NOMO-1 (cell line): Measurements from ENCODE around the gene BCL2.
"Not testable (repeated sequence)": the region's sequence is repeated elsewhere in the genome, so short reads cannot be mapped to it uniquely, and the experiment has no call there.

Experiments
- DNase-seq, 2 experiments: peaks; one replicate each; lab custom pipeline; 2025; ENCODE audit not compliant: unreplicated experiment in 2 of 2; lab: John Stamatoyannopoulos, UW

BCL2 gene

DNA sequence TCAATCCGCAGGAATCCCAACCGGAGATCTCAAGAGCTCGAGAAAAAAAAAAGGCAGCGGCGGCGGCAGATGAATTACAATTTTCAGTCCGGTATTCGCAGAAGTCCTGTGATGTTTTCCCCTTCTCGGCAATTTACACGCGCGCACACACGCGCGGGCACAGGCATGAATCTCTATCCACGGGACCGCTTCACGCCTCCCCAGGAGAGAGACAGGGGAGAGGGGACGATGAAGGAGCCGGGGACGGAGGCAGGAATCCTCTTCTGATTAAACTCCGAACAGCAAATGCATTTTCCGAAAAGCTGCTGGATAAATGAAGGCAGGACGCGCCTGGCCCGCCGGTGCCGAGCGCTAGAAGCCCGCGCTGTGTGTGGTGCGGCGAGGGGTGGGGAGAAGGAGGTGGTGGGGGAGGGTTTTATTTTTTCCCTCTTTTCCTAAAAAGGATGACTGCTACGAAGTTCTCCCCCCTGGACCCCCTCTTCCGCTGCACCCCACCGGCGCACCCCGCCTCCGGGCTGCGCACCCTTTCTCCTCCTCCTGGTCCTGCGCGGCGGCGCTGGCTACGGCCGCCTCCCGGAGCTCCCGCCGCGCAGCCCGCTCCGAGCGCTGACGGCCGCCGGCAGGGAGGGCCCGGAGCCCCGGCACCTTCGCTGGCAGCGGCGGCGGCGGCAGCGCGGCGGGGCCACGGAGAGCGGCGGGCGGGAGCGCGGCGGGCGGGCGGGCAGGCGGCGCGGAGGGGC is at the start of gene BCL2:
Gene BCL2, minus strand, starts transcription at position 387 of the 740 bp plus-strand sequence.
- peak; percentile 34 to 42 for DNase-seq

DNA sequence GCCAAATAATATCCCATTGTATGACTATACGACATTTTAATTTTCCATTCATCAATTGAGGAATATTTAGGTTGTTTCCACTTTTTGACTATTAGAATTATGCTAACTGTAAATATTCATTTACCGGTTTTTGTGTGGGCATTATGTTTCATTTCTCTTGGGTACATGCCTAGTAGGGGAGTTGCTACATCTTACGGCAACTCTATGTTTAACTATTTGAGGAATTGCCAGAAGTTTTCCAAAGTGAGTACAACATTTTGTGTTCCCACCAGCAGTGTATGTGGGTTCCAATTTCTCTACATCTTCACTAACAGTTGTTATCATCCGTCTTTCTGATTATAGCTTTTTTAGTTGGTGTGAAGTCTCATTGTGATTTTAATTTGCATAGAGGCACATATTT is 49.0 kb upstream of the BCL2 start:
- DNase-seq = no peak

DNA sequence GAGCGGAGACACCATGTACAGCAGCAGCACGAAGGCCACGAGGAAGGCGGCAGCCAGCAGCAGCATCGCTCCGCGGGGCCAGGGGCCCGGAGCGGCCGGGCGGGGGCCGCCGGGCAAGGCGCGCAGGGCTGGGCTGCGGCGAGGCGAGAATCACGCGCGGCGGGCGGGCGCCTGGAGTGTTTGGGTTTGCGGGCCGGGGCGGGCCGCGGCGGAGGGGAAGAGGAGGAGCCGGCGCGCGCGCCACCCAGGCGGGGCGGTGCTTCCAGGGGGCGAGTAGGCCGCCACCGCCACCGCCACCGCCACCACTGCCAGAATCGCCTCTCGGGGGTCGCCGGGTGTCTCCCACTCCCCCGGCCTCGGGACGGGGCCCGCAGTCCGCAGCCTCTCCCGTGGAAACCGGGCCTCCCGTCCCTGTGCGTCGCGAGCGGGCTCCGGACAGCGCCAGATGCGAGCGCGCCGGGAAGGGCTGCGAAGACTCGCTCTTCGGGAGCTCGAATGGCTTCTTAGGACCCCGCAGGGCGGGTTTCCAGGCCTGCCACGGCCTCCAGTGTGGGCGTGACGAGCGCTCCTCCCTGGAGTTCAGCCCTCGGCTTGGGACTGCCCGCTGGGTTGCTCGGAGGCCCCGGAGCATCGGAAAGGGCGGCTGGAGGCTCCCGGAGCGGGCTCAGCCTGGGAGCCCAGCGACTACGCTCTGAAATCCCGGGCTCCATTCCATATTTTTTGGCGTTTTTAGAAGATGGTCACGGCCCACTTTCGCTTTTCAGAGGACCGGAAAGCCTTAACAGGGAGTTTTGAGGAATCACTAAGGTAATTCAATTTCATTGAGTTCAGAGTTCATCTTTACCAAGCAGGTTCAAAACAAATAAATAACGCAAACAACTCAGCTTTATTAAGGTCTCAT is 47.7 kb upstream of the BCL2 start, which contains the start of gene KDSR:
Gene KDSR, minus strand, starts transcription at position 154 of the 901 bp plus-strand sequence. Its CDS starts 88 bp downstream, at position 66.
- DNase-seq = peak; percentile 82 to 90

DNA sequence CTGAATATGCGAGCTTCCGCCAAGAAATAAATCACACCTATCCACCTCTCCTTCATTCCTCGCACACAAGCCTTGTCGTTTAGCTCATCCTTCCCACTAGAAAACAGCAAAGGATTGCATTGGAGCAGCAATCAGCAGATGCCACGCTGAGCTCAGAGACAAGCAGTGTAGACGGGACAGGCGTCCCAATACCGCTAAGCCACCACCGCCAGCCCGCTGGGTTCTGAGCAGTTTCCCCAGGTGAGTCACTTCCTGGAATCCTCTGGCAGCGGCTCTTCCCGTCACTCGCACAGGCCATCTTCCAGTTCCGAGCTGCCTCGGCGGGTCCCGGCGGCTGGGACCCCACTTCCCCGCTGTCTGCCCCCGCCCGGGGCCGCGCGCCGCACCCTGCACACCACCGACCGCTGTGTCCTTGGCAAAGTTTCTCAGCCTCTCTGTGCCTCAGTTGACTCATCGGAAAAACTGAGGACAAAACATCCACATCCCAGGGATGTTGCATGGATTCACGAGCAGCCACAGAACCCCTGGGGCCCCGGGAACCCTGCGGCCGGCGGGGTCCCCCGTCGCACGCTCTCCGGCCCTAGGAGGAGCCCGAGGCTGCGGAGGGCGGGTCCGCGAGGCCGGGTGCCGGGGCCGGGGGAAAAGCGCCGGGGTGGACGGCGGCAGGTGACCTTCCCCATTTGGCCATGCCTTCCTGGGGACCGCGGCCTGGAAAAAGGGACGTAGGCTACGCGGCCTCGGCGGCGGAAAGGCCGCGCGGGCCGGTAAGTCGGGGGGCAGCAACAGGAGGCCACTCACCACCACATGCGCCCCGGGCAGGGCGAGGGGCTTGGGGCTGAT is 46.9 kb upstream of the BCL2 start:
- DNase-seq = peak in 1 of 2 experiments; percentile 18

DNA sequence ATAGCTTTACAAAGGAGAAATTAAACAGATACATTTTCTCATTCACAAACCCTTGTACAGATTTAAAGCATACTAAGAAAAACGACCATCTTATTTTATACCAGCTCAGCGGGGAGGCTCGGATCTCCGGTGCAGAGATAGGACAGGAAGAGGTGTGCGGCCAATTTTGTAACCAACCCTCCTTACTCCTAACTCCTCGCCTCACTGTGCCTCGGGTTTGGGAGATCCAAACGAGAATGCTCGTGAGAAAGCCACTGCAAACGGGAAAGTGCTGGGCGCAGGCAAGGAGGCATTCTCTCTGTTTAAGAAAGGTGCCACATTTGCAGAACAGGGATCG is 46.3 kb upstream of the BCL2 start:
- peak in 1 of 2 experiments; percentile 11 for DNase-seq

DNA sequence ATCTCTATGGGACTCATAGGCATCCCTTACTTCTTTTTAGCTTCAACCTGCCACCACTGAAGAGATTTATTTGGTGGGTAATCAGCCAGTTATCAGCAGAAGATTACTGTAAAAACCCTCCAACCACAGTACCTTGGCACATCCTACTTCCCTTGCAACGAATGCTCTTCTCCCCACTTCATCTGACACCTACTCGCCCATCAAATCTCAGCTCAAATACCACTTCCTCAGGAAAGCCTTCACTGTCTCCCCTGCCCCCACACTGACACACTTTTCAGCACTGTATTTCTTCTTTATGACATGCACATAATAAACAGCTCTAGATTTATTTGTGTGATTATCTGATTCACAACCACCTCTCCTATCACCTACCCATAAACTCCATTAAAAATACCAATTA is 44.4 kb upstream of the BCL2 start:
- DNase-seq = no peak

DNA sequence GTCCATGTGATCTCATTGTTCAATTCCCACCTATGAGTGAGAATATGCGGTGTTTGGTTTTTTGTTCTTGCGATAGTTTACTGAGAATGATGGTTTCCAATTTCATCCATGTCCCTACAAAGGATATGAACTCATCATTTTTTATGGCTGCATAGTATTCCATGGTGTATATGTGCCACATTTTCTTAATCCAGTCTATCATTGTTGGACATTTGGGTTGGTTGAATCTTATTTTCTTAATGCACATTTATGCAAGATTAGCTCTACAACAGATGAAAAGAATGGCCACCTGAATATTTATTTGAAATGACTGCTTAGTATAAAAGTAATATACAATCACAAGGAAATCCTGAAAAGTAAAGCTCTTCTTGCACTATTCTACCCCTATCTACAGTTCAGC is 43.9 kb upstream of the BCL2 start:
- DNase-seq = not testable (repeated sequence)

DNA sequence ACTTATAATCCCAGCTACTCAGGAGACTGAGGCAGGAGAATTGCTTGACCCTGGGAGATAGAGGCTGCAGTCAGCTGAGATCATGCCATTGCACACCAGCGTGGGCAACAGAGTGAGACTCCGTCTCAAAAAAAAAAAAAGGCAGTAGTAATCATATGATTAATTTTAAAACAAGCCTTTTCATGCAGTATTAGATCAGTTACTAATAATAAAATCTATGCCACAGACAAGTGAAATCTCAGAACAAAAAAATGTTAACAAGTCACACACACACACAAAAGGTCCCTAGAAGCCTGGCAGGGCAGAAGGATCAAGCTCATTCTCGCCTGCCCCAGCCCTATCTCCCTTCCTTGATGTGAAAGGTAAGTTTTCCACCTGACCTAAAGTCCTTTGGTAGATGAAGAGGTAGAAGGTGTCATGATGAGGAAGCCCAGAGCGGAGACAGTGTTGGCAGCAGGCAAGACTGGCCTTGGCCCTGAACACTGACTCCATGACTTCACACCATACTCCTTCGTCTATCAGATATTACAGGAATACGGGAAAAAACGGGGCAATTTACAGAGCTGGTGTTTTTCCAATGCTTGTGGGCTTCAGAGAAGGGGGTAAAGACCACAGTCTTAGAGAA is 36.8 kb upstream of the BCL2 start:
- DNase-seq = no peak

DNA sequence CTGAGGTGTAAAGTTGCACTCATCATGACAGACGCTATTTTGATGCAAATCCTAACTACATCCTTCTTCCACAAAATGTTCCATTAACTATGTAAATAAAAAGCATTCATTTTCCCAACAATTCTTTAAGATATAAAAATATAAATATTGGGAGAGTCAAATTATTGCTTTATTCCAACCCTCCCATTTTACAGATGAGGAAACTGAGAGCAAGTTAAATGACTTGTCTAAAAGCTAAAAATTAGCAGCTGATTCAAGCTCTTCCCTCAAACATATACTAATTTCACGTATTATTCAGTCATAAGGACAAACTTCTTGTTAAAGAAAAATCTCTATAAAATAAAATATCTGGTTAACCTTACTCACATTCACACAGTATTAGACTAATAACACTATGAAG is 30.7 kb upstream of the BCL2 start:
- no peak for DNase-seq

DNA sequence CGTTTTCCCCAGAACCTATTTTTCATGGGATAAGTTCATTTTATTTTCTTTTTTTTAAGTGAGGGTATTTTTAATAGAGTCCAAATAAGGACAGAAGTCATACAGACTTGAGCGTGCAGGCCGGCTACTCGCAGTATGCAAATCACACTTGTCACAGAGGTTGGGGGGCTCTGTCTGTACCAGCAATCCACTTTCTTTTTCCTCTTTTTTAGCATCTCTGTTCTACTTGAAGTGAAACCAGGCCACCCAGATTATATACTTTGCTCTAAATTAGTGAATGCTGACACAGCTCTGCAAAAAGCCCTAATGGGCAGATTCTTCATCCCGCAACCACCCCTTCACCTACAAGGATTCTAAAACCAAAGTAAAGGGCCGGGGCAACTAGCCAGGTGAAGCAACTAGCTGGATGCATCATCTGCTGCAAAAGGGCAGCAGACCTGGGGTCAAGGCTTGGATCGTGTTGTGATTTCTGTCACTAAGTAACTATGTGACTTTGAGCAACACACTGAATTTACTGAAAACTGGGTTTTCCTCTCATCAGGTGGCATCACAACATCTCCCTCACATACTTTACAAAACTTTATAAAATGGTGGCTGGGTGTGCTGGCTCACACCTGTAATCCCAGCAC is 29.1 kb upstream of the BCL2 start:
- DNase-seq = no peak

DNA sequence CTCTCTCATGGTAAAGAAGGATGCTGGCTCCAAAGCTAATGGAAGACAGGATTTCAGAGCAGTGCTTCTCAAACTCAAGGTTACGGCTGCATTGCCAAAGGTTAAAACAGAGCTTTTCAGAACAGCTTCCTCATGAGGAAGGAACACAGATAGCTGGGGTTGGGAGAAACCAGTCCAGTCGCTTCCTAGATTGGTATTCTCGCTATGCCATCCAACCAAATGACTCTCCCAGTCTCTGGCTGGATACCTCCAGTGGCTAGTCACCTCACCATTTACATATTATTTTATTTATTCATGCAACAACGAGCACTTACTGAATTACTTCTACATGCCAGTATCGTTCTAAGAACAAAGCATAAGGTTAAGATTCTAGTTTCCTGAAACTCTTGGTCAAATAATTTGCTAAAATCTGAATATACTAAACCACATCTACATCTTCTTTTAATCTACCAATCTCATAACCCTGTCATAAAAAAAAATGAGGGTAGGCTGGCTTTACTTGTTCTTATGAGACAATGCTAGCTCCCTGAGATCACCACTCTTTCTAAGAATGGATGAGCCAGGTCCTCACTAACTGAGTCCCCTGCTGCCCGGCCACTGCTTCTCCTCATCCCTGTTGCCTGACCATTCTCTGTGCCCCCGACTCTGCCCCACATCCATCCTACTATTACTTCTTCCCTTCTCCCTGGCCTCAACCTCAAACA is 27.1 kb upstream of the BCL2 start:
- no peak for DNase-seq

DNA sequence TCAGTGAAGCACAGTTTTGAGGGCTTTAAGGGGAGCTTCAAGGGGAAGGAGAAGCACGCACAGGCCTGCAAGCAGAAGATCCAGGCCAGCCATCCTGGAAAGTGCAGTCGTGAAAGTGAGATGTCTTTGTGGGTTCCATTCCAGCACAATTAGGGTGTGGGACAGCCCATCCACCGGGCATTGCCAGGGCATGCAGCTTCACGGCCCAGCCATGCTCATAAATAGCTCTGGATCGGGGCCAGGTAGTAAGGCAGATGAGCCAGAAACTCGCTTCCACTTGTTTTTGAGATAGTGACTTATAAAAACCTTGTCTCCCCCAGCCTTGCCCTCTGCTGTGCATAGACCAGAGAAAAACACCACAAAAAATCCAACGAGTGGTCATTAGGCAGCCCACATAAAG is 26.5 kb upstream of the BCL2 start:
- no peak for DNase-seq

DNA sequence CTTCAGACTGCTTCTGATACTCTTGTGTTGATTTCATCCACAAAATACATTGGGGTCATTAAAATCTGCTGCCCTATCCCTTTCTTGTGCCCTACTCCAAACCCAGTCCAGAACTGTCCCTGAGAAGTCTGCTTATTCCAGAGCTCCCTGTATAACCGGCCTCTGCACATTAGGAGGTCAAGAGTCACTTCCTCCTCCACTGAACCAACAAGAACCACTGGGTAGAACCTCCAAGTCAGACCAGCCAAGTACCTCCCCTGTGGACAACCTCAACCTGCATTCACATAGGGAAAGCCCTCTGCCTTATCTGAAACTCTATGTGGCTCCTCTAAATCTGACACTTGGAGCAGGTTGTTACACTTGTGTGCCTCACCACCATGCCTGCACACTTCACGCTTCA is 25.3 kb upstream of the BCL2 start:
- no peak for DNase-seq

DNA sequence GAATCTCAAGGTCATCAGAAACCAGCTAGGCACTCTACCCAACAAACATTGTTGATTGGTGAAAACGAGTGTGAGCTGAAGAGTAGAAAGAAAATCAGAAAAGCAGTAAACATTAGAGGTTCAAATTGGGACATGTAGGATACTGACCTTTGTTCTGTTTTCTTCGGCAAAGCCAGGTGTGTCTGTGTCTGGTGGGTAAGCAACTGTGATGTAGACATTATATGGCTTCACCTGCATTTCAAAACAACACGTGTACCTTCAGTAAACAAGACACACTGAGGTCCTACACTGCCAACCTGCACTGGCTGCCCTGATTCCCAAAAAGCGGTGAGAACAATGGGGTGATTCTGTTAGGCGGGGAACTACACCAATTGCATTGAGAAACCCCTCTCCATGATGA is 24.7 kb upstream of the BCL2 start:
- no peak for DNase-seq

DNA sequence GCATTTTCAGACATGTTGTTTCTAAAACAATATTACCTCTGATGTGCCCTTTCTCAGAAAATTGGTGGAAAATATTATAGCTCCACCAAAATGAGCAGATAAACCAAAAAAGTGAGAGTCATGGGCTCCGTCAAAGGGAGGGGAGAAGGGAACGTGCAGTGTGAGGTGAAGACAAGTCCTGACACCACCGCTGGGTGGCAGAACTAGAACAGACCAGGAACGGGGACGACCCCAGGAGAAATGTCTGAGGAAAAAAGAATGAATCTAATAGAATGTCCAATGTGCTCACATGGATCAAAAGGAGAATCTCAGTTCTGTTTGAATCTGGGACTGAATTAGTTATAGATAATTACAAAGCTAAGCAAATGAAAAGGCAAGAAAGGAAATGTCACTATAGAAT is 22.6 kb upstream of the BCL2 start:
- DNase-seq = no peak

DNA sequence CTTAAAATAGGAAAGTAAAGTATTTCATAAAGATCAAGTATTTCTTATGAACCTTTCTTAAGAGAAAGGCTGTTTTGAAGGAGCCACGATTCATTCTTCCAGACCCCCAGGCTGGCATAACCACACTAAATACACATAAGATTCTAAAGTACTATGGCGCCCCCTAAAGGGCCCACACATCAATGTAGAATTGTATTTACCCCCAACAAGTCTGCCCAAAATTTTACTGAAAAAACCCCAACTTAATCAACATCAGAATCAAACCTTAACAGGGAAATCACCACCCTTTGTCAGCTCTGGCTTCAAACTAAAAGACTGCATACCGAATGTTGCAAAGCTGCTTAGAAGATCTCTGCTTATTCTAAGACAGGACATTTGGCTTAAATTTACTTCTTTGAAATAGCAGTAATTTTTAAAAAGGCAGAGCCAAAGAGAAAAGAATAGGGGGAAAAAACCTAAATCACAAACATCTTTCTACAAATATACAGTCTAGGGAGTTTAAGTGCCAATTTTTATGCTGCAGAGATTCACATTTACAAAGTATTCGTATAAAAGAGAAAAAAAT is 20.4 kb upstream of the BCL2 start:
- DNase-seq = peak; percentile 44 to 45

DNA sequence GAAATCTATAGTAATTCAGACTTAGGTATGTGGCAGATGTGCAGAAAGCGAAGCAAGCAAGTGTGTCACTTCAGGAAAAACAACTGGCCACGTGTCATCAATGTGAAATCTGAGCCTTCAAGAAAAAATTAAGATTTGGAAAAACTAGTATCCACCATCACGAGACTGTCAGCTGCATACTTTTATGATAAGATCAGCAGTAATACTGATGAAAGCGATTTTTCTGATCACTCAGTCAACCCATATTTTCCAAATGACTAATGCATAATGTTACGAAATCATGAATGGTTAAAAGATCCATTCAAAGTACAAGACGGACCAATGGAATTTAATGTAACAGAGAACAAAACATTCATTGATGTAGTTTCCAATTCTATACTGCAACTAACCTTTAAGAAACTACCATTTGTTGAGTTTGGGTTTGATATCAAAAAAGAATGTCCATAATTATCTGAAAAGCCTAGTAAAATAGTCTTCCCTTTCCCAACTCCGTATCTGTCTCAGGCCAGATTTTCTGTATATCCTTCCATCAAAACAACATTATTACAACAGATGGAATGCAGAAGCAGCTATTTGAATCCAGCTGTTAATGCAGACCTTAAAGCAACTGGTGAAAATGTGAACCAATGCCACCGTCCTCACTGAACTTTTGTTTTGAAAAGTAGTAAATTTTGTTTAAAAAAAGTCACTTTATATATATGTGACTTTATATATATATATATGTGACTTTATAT is 17.0 kb upstream of the BCL2 start:
- DNase-seq = no peak

DNA sequence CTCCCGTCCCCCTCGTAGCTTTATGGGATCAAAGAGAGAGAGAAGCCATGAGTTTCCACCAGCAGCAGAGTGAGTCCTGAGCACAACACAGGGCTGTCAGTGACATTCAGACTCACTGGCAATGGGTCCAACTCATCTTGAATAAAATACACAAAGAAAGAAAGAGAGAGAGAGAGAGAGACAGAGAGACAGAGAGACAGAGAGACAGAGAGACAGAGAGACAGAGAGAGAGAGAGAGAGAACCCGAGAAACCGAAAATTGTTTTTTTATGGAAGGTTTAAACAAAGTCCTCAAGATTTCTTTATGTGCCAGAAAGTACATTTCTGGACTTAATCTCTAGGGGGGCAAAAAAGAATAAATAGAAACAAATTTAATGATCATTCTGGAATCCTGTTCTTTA is 11.5 kb upstream of the BCL2 start:
- no peak for DNase-seq
